Measurements from ENCODE around the gene TBKBP1.
A peak's percentile ranks its signal among the peaks of the same experiment; 100 is the strongest.

Gene TBKBP1

DNA sequence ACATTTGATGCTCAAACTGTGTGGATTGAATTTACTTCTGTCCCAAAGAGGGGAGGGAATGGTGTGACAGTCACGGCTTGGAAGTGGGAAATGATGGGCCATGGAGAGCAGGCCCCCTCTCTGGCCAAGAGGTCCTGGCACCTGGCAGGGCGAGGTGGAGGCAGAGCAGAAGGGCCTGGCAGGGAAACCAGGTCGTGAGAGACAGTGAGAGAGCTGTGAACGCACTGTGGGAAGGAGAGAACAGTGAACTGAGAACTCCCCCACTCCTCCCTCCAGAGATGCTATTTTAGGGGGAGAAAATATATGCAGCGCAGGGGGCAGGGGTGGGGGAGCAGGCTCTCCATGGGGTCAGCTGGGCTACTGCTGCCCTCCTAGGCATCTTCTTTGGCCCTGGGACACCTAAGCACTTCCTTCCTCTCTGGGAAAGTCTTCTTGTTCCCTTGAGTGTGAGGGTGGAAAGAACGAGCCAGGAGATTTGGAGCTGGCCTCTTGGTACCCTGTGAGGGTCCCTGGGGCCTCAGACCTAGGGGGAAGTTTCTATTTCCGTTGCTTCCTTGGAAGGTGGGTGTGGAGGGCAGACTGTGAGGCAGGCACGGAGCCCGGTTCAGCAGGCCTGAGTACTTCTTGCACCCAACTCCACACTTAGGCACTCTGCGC, 21.8 kb downstream of the TBKBP1 start:
- no peak for DNase-seq

DNA sequence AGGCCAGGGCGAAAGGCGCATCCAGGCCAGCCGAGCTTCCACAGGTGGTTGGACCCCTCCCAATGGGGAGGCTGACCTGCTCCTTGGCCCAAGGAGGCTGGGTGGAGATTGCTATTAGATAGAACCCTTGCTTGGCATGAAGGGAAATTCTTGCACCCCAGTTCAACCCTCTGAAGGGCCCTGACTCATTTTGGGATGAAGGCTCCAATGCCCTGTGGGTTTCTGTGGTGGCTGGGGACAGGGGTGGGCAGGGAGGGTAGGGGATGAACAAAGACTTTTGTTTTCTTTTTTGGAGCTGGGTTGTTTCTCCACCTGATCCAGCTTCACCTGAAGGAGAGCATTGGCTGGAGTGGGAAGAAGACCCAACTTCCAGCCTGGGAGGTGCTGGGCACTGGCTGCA, 22.4 kb downstream of the TBKBP1 start:
- no peak for DNase-seq

DNA sequence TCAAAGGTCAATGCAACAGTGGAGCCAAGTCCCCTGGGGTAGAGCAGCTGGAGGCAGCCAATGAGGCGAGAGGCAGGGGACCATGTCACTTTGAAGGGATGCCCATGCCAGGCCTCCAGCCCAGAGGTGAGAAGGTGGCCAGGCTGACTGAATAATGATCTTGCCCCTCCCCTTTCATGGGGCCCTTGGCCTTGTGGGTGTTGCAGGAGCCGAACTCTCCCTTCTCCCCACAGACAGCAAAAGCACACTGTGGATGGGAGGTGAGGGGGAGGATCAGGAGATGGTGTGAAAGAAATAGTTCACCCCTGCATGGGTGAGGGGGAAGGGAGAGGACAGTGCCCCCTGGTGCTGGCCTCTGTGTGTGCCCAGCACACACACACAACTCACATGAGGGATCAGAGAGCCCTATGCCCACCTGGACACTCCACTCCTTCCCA, 23.3 kb downstream of the TBKBP1 start:
- DNase-seq, result no peak

DNA sequence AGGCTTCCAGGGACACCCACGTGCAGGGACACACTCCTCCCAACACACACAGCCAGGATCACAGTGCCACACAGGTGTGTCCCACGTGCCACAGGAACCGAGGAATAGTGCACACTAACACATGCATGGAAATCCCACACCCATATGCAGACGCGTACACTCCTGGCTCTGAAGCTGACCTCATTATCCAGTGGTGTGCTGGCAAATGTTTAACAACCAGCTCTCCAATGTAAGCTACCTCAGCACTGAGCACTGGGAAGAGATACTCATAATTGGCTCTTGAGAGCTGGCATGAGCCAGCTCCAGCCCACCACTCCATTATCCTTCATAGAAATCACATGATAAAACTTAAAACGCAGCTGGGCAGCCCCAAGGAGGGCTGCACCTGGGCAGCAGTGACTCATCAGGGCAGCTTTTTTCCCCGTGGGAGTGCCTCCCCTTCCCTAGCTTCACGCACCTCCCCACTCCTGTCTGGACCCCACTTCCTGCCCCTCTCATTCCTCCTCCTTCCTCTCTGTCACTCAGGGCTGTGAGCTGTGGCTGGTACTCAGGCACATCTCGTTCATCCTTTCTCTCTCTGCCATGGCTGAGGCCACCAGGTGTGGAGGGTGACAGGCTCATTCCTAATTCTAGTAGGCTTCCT, 24.1 kb downstream of the TBKBP1 start:
- DNase-seq, result no peak

DNA sequence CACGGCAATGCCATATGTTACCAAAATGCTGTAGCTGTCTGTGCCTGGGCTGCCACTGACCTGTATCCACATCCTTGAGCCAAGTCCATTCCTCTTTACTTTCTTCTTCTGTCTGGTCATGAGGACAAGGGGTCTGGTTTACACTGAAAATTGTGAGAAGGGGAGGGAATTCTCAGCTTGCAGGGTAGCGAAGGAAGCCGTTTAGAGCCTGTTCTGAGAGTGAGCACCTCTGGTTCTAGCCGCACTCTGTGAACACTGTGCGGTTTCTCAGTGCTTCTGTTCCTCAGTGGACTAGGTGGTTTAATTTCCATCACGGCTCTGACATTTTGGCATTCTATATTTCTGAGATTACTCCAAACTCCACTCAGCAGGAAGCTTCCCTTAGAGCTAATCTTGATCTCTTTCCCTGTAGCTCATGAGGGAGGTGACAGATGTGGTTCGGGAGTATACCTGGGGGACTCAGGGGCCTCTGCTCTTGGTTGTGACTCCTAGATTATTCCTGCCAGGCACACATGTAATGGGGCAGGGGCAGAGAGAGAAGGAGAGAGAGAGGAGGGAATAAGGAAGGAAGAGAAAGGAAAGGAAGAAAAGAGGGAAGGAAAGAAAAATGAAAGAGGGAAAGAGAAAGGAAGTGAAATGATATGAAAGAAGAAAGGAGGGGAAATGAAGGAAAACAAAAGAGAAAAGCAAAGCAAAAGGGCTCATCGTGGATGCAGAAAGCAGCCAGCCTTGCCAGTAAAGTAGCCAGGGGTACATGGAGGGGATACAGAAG, 24.9 kb downstream of the TBKBP1 start:
- DNase-seq, result no peak

DNA sequence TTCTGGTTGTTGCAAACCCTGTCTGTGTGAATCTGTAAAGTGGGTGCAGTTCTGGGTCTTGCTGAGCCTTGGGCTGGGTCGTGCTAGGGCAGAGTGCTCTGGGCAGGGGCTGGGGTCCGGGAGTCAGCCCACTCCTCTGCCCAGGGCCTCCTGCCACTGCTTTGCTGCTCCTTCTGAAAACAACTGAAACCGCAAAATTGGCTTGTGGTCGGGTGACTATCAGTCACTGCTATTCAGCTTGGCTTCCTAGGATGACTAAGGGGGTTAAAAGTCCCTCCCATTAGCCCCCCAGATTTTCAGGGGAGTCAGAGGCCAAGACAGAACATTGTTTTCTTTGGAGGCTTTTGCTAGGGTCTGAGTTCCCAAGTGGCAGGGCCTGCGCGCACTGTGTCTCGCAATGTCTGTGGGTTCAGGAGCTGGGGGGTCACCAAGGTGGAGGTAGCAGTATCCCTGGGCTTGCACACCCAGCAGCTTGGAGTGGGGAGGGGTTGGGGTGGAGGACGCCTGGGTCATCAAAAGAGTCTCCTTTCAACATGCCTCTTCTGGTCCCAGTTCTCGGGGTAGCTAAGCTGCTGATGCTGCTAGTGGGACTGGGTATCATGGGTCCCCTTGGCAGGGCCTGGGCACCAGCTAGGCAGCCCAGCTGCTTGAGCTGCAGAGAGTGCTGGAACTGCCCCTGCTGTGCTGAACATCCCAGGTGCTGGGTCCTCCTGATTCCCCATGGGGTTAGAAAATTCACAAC, 25.6 kb downstream of the TBKBP1 start:
- peak in 1 of 2 donors; percentile 49 for DNase-seq

DNA sequence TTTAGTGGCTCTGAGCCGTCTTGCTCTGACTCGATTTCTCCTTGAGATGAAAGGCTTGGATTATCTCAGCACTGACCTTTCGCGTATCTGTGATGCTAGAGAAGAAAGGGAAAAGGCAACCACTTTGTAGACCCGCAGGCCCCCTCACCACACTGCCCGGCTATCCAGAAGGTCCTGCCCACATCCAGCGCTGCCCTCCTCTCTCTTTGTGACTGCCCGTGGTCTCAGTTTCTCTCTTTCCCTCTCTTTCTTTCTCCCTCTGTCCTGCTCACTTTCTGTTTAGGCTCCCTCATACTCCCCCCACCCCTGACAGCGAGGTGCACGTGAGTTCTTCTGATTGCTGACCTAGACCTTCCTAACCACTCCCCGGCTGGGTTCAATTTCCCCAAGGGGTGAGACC, 26.2 kb downstream of the TBKBP1 start:
- DNase-seq, result no peak

DNA sequence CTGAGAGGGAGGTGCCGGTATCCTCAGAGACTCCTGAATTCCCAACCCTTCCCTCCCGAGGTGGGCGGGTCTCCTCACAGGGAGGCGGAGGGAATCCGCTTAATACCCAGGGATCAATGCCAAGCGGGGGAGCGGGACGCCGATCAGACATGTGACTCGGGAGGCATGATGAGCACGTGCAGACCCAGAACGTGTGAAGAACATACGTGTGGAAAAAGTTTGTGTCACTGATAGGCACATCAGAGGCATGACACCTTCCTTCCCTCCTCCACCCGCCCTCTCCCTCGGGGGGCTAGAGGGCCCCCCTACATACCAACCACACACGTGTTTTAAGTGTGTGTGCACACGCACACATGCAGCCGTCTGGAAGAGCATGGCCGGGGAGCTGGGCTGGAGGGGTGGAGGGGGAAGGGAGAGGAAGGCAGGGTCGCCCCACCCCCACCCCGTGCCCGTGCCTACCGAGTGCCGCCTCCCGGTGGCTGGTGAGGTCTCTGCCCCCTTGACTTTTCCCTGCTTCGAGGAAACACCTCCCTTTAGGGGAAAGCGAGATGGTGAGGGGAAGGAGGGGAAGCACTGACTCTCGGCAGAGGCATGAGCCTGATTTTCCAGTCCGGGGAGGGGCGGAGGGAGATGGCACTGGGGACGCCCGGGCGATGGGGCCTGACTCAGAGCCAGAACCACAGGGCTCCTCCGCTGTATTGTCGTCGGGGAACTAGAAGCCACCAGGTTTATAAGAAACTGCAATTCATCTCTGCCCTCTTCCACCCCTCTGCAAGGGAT, 27.0 kb downstream of the TBKBP1 start:
- peak in 1 of 2 donors; percentile 54 for DNase-seq

DNA sequence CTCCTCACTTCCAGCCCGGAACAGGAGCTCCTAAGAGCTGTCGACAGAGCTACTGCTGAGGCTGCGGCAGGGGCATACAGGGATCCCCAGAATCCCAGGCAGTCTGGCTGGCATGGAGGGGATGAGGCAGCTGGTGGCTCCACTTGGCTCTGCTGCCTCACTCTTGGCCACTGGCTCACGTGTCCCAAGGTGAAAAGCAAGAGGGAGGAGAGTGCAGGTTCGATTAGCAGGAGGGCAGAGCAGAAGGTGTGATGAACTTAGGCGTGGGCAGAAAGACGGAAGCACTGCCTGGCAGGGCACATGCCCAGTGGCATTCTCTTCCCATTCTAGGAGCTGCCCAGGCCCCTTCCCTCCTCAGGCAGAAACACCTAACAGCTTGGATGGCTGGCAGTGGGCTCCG, 27.8 kb downstream of the TBKBP1 start:
- no peak for DNase-seq

DNA sequence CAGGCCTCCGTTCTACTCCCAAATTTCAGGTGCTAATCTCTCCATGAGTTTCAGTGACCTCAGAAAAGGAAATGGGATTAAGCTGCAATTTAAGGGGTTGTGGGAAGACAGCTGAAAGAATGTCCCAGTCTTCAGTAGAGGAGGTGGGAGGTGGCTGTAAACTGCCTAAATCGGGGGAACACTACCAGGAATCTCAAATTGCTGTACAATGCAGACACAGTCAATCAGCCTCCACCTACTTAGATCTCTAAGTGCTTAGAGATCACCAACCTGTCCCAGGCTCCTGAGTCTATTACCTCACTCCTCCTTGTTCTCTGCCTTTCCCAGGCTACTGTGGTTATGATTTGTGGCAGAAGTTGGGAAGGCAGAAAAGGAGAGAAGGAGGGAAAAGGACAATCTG, 30.7 kb downstream of the TBKBP1 start:
- no peak for DNase-seq

DNA sequence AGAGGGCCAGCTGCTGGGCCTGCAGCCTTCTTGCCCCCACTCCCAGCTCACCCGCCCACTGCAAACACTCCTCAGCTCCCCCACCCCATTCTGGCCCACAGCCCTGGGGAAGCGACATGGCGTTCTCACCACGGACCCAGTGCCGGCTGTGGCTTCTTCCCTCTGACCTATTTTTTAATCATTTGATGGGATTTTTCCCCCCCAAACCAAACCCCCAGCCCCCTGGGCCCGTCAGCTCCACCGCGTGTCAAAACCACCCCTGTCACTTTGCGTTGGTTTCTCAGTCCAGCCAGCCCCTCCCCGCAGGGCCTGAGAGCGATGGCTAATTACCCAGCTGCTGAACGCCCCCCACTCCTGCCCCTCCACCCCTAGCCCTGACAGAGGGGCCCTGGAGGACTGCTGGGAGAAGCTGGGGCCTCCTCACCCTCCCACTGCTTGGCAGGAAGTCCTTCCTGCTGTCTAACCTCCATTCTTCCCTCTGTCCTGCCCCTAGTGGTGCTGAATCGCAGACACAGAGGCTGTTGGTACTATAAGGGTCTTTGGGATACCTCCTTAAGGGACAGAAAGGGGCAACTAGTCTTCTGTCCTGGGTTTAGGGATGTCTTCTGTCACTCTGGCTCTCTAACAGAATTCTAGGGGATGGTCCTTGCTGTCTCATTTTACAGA, 31.6 kb downstream of the TBKBP1 start:
- DNase-seq, result no peak

DNA sequence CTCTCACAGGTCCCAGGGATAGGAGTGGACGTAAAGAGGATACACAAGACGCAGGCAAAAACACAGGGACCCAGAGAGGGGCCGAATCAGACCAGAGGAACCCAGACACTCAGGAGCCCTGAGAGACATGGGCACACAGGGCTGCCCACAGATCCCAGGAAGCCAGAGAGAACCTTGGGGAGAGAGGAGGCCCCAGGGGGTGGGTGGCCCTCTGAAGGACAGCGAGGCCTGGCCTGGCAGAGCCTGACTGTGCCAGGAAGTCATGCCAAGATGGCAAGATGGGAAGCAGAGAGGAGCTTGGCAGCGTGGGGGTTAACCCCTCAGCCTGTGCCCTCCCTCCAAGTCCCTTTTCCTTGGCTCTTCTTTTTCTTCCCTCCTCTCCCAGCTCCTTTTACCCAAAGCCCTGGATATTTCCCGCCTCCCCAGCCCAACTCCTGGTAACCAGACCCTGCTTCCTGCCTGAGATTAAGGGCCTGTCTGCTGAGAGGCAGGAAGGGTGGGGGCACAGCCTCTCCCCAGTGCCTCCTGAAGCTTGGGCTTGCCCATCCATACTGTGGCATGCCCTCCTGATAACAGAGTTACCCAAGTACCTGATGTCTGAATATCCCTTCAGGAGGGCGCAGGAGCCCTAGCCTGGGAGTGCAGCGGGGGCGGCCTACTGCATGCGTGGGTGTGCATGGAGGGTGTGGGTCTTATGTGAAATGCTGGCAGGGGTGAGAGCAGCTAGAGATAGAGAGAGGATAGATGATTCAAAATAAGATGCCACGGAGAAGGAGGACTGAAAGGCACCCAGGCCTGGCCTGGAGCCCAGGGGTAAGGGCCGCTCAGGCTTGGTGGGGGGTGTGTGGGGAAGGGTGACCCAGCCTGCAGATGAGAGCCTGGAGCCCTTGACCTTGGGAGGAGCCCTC, 33.1 kb downstream of the TBKBP1 start:
- DNase-seq, result no peak

DNA sequence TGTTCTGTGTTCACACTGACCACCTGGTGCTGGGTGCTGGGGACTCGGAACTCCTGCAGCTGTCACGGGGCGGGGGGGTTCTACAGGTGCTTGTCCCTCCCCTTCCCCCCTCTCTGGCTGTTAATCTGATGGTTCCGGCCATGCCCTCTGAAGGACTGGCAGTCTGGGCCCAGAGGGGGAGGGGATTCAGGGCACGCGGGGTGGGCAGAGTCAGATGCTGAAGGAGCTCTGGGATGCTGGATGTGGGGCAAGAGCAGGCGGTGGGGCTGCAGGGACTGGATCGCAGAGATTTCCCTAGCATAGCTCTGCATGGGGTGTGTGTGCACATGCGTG, 33.7 kb downstream of the TBKBP1 start:
- no peak for DNase-seq

DNA sequence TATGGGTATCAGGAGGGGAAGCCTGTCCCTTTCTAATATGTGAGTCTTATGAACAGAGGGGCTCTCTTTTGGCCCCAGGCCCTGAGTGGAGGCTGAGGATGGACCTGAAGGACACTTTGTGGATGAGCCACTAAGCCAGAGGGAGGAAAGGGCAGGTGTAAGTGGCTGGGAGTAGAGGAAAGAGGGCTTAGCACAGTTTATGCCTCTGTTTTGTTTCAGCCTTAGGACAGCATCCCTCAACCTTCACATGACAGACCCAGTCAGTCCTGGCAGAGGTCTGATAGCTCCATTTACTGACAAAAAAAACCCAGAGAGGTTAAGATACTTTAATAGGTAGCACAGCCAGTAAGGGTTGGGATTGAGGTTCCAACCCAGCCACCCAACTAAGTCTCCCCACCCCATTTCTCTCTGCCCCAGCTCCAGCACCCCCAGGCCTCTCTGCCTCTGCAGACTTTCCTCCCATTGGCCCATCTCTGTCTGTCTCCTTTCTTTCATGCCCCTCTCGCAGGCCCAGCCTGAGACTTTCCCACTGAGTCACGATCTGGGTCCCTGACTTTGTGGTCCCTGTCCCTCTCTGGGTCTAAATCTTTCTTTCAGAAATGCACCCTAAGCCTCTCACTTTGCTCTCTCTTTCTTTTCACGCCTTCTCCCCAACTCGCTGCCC, 34.4 kb downstream of the TBKBP1 start:
- DNase-seq, result no peak

DNA sequence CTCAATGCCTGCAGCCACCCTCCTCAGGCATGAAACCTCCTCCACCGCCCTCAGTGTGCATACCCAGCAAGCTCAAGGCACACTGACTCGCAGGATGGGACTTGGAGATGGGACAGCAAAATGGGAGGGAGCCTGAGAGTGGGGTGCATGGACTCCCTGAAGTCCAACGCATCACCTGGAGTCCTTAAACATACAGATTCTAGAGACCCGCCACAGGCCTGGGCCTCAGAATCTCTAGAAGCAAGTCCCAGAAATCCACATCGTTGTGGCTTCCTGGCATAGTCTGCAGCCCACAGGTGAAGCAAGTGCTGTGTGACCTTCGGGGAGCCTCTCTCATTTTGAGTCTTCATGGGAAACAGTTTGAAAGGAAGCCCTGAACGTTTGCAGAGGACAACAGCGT, 35.5 kb downstream of the TBKBP1 start:
- no peak for DNase-seq

DNA sequence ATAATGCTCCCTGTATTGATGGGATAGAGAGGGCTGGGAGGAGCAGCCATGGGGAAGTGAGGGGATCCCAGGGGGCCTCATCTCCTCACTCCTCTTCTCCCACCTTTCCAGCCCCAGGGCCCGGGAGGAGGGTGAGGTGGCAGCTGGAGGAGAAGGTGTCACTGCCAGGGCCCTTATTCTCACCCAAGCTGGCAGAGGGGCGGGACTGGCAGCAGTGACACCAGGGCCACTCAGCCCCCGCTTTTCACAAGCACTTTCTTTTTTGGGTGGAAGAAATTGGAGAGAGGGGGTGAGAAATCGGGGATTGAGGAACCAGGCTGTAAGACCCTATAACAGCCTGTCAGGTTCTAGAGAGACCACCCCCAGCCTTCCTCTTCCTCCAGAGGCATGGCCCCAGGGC, 36.7 kb downstream of the TBKBP1 start:
- DNase-seq, result no peak

DNA sequence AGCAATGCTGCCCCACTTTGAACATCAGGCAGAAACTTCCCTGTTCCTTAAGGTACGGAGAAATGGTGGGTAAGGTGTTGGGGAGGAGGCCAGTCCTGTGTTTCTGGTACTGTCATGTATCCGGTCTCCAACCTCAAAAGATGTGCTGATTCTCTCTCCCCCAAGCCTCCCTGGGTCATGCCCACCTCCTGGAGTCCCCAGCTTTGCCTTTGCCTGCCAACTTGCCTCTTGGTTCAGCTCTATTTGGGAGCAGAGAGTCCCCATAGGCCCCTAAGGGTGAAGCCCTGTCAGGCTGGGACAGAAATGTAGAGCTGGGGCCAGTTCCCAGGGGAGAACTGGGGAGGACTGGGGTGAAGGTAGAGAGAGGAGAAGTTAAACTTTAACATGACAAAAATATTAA, 37.4 kb downstream of the TBKBP1 start:
- no peak for DNase-seq

DNA sequence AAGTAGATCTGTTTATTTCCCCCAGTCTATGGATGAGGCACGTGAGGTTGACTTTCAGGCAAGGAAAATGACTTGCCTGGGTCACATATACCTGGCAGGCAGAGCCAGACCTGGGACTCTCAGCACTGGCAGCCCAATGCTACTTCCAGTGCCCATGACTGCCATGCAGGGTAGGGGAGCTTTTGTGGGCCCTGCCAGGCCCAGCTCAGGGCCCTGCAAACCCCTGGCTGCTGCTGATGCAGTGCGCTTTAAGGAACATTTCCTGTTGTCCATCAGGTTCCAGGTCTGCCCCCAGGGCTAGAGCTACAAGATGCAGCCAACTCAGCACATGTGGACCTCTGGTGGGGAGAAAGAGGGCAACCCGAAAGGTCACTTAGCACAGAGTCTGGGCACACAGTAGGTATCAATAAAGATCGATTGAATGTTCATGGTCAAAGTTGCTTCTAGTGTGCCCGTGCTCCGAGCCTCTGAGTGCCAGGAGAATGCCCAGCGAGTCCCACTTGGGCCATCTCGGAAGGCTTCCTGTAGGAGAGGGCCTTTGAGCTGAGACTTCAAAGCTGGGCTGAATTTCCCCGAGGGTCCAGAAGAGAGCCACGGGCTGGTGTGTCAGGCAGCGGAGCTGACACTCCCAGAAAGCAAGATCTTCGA, 38.6 kb downstream of the TBKBP1 start:
- no peak for DNase-seq

DNA sequence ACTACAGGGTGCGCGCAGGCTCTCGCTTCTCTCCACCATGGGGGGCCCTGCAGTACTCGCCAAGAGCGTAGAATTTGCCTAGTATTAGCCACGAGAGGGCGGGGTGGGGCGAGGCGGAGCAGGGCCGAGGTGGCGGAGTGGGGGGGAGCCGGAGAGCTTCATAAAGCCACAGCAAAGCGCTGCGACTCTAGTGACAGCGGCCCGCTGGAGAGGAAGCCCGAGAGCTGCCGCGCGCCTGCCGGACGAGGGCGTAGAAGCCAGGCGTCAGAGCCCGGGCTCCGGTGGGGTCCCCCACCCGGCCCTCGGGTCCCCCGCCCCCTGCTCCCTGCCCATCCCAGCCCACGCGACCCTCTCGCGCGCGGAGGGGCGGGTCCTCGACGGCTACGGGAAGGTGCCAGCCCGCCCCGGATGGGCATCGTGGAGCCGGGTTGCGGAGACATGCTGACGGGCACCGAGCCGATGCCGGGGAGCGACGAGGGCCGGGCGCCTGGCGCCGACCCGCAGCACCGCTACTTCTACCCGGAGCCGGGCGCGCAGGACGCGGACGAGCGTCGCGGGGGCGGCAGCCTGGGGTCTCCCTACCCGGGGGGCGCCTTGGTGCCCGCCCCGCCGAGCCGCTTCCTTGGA, 39.2 kb downstream of the TBKBP1 start, which contains the start of gene TBX21:
Gene TBX21, plus strand, starts transcription at position 190 of the 627 bp plus-strand sequence. Its CDS starts 219 bp downstream, at position 409.
- peak; percentile 58 to 80 for DNase-seq
